Calu3 (cell line): Measurements from ENCODE around the gene IMMP2L. TPM values are rescaled to one million over a fixed set of nuclear protein-coding genes. Genes with fewer than 3 reads are reported as not detected.
A peak's percentile ranks its signal among the peaks of the same experiment; 100 is the strongest.

Source experiments
- BruUV-seq: library from RNA; stranded (reverse); fragments of 400-500 nt; replicated peaks from 2 replicates; lab custom pipeline; 2021; lab: Mats Ljungman, UMichigan
- CTCF ChIA-PET: fragments of 300-600 bp; sonication (Branson Sonifier 250); formaldehyde crosslinking; loops from one replicate; lab custom pipeline; 2022; ENCODE audit warnings: antibody characterized with exemption; lab: Charles Lee
- DNase-seq: peaks from one replicate; pipeline ENCODE4 v3.0.0; 2022
- H3K27ac Mint-ChIP-seq: one replicate; pipeline ENCODE4 v1.8.0; 2022; ENCODE audit warnings: mixed read lengths; ENCODE audit not compliant: unreplicated experiment
- H3K27me3 Mint-ChIP-seq: one replicate; pipeline ENCODE4 v1.8.0; 2022; ENCODE audit warnings: mixed read lengths; ENCODE audit not compliant: unreplicated experiment
- H3K36me3 Mint-ChIP-seq: one replicate; pipeline ENCODE4 v1.8.0; 2022; ENCODE audit warnings: mild to moderate bottlenecking, moderate library complexity, mixed read lengths; ENCODE audit not compliant: insufficient read depth, unreplicated experiment
- H3K4me1 Mint-ChIP-seq: one replicate; pipeline ENCODE4 v1.8.0; 2022; ENCODE audit warnings: mild to moderate bottlenecking, low read depth, mixed read lengths; ENCODE audit not compliant: unreplicated experiment
- H3K4me3 Mint-ChIP-seq: one replicate; pipeline ENCODE4 v1.8.0; 2022; ENCODE audit warnings: mild to moderate bottlenecking, low read depth, moderate library complexity, mixed read lengths; ENCODE audit not compliant: unreplicated experiment
- H3K9me3 Mint-ChIP-seq: one replicate; pipeline ENCODE4 v1.8.0; 2022; ENCODE audit warnings: low read depth, mixed read lengths; ENCODE audit not compliant: unreplicated experiment
- CTCF ChIP-seq: fragments of 200-600 bp; IDR thresholded peaks from one replicate; pipeline ENCODE4 v1.8.0; 2022; ENCODE audit warnings: antibody characterized with exemption; ENCODE audit not compliant: unreplicated experiment
- intact Hi-C: fragments of 100-400 bp; cut with micrococcal nuclease; formaldehyde crosslinking; loops from one replicate; pipeline ENCODE4 v1.10.0; 2022; ENCODE audit not compliant: unreplicated experiment
- total RNA-seq: library from RNA; stranded (reverse); gene quantifications from 2 replicates; pipeline ENCODE4 v1.2.3, GENCODE V29; 2022

Gene IMMP2L
- total RNA-seq, 1 experiment from 2014 or later, result 28.6 TPM

GRCh38 chr7:111343017-111343416, 219.3 kb downstream of the IMMP2L start:
- CTCF ChIA-PET, result no interaction called here

DNA sequence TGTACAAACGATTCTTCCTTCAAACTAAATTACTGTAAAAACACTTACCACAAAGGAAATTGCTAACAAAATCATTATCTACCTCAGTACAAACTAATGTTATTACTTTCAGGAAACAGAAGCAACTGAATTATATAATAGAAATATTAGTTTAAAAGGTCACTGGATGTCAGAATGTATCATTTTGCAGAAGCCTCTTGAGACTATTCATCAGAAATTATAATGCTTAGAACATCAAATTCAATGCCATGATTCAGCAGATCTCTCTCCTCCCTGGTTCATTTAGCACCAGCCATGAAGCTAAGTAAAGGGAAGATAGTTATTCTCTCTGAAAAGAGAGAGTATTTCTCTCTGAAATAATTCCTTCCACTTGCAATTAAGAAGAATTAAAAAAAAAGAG, 223.3 kb downstream of the IMMP2L start:
- H3K4me1 Mint-ChIP-seq, result no peaks in the 10 kb centered on the region
- peaks cover 5% of the 10 kb centered on the region for H3K36me3 Mint-ChIP-seq
- no peak overlapping the region for H3K4me3 Mint-ChIP-seq
- TF ChIP-seq CTCF, result no peak
- no peak for DNase-seq
- intact Hi-C loops, result no loop called here
- H3K27me3 Mint-ChIP-seq, result no peaks in the 10 kb centered on the region
- peaks cover 7% of the 10 kb centered on the region for H3K9me3 Mint-ChIP-seq
- CTCF ChIA-PET, result no interaction called here
- H3K27ac Mint-ChIP-seq, result no peak overlapping the region
- BruUV-seq, result no TSS peak

More at GRCh38 chr7:111343017-111343416, 219.3 kb downstream of the IMMP2L start:
- TF ChIP-seq CTCF, result no peak
- intact Hi-C loops, result no loop called here
- no peak for DNase-seq
- Mint-ChIP-seq H3K4me1 (no peaks in the 10 kb centered on the region), H3K9me3 (peaks cover 12% of the 10 kb centered on the region), H3K27me3 (no peaks in the 10 kb centered on the region), H3K4me3 (no peak overlapping the region), H3K27ac (no peak overlapping the region), H3K36me3 (peaks cover 5% of the 10 kb centered on the region)
- BruUV-seq, result no TSS peak

GRCh38 chr7:111333010-111333409, 229.3 kb downstream of the IMMP2L start:
- CTCF ChIA-PET, result no interaction called here
- no peak overlapping the region for H3K4me3 Mint-ChIP-seq
- H3K27me3 Mint-ChIP-seq, result no peaks in the 10 kb centered on the region
- H3K27ac Mint-ChIP-seq, result no peak overlapping the region
- no peaks in the 10 kb centered on the region for H3K9me3 Mint-ChIP-seq
- TF ChIP-seq CTCF, result no peak
- DNase-seq, result peak; percentile 3
- no TSS peak for BruUV-seq
- intact Hi-C loops, result loop anchor here (5.0 kb wide), 1 partner anchor 154 kb away; no protein-coding TSS in a partner anchor
- H3K36me3 Mint-ChIP-seq, result no peaks in the 10 kb centered on the region
- H3K4me1 Mint-ChIP-seq, result peaks cover 8% of the 10 kb centered on the region

- H3K9me3 Mint-ChIP-seq, result no peaks in the 10 kb centered on the region
These were observed 232.1 kb downstream of the IMMP2L start for GRCh38 chr7:111330235-111330523.

More at GRCh38 chr7:111330235-111330523, 232.1 kb downstream of the IMMP2L start:
- Mint-ChIP-seq H3K27ac (no peak overlapping the region), H3K4me1 (peaks cover 8% of the 10 kb centered on the region), H3K36me3 (no peaks in the 10 kb centered on the region), H3K4me3 (no peak overlapping the region), H3K27me3 (no peaks in the 10 kb centered on the region)
- intact Hi-C loops, result loop anchor here (5.0 kb wide), 1 partner anchor 157 kb away; no protein-coding TSS in a partner anchor
- BruUV-seq, result no TSS peak
- no peak for TF ChIP-seq CTCF
- DNase-seq, result no peak
- CTCF ChIA-PET, result no interaction called here
